ENCODE measurements around the gene BEST2.

The BEST2 gene

DNA sequence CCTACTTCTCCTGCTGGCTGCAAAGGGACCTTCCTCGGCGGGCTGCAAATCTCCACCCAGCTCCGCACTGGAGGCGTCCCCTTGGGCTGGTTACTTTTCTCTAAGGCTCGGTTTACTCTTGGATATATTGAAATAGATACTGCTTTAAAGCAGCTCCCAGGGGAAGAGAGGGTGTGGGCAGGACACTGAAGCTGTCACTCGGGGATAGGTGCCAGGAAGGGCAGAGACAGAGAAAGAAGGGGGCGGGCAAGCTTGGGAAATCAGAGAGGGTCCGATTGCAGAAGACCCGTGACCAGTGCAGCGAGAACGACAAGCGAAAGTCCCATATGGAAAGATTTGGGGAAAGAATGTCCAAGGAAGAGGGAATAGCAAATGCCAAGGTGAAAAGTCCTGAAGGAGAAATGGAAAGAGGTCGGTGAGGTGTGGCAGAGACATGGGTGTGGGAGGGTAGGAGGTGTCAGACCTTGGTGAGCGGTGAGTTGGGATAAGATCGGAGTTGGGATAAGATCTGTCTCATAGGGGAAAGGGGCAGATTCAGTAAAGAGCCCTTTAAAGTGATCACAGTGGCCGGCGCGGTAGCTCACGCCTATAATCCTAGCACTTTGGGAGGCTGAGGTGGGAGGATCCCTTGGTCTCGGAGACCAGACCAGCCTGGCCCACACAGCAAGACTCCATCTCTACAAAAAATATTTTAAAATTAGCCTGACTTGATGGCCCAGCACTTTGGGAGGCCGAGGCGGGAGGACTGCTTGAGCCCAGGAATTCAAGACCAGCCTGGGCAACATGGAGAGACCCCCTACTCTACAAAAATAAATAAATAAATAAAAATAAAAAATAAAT, 50.9 kb downstream of the BEST2 start:
- DNase-seq, result no peak

DNA sequence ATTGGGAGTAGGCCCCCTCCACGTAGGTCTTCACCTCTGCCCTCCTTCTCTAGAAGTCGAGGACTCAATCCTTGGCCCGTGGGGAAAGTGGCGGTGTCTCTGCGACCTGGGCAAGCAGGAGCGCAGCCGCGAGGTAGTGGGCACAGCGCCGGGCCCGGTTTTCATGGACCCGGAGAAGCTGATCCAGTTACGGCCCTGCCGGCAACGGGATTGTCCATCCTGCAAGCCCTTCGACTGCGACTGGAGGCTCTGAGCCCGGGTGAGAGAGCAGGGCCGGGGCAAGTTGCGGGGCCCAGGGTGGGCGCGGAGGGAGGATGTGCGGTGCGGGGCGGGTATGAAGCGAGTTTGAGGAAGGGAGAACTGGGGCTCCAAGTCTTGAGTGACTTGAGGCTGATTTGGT, 52.5 kb downstream of the BEST2 start:
- no peak for DNase-seq

DNA sequence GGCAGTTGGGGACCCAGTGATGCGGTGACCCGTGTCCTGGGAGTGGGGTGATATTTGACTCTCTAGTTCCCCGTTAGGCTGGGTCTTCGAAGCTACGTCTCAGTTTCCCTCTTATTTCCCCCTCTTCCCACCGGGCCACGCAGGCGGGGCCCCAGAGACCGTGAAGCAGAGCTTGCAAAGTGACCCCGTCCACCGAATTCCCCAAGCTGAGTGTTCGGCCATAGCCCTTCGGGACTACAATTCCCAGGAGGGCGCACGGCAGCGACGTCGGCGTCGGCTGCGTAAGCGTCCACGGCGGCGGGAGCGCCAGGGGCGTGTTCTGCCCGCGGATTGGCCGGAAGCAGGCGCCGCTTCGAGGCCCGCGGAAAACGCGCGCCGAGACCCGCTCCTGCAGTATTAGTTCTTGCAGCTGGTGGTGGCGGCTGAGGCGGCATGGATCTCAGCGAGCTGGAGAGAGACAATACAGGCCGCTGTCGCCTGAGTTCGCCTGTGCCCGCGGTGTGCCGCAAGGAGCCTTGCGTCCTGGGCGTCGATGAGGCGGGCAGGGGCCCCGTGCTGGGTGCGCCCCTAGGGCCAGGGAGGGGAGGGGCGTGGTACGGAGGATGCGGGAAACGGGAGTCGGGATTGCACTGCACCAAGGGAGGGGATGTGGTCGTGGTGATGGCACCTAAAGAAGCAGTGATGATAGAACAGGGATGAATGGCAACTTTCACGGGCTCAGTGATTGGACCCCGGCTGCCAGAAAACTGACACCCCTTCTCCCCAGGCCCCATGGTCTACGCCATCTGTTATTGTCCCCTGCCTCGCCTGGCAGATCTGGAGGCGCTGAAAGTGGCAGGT, 54.9 kb downstream of the BEST2 start, which contains the start of gene RNASEH2A:
TSS of gene RNASEH2A (plus strand) at position 343 of the 840 bp plus-strand sequence. CDS start at position 433, 90 bp downstream.
- peak; percentile 81 for DNase-seq

Data from CD4-positive, alpha-beta T cell treated with Interleukin-4 for 4 hours (primary cell).